ENCODE measurements around the gene SPINT2. TPM values are rescaled to one million over a fixed set of nuclear protein-coding genes. Genes with fewer than 3 reads are reported as not detected.
A peak's percentile ranks its signal among the peaks of the same experiment; 100 is the strongest.

Gene SPINT2
- total and polyA plus RNA-seq, 2 of the 13 experiments (the other 11 are each of a cell fraction or from before 2014, with no cell fraction given): 0.31 to 0.77 TPM

DNA sequence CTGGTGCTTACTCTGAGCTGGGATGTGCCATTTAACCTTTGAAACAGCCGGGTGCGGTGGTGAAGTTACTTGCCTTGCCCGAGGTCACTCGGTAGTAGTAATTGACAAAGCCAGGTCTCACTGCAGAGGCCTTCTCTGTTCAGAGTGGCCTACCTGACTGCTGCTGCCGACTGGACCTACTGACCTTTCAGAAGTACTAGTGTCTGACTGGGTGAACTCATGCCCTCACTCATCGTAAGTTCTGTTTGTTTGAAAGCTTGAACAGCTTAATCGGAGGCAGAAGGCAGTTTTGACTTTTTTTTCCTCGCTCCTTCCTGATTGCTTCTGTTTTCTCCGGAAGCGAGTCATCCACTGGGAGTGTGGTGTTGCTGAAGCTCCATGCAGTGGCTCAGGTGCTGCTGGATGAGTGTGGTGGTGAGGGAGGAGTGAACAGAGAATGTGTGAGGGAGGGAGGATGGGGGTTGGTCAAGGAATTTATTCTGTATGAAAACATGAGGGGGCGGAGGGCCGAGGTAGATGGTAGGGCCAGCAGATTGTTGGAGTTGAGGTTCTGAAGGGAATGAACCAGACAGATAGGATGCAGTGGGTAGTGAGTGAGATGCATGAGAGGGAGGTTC, 2.7 kb downstream of the SPINT2 start (continued):
- TF ChIP-seq TFE3 (CRISPR knock-in tag; IDR thresholded peaks at IDR 0.05) (no peak), CBX2 (IDR thresholded peaks at IDR 0.05; ENCODE audit: low read depth, low read length) (no peak), CBX2 (CRISPR knock-in tag; IDR thresholded peaks at IDR 0.05; ENCODE audit: low read depth) (no peak), ZNF44 (CRISPR knock-in tag; IDR thresholded peaks at IDR 0.05) (no peak), FOSL2 (CRISPR knock-in tag; IDR thresholded peaks at IDR 0.05) (0 out of 2 replicates have a peak, but pooled peaks have one; percentile 33), NFKB2 (CRISPR knock-in tag; IDR thresholded peaks at IDR 0.05; ENCODE audit: borderline replicate concordance) (no peak), ZNF124 (CRISPR knock-in tag; IDR thresholded peaks at IDR 0.05) (no peak), YEATS2 (CRISPR knock-in tag; IDR thresholded peaks at IDR 0.05; ENCODE audit: borderline replicate concordance) (0 out of 2 replicates have a peak, but pooled peaks have one; percentile 24), ZNF766 (CRISPR knock-in tag; IDR thresholded peaks at IDR 0.05; ENCODE audit: borderline replicate concordance) (no peak), CSRNP2 (CRISPR knock-in tag; conservative IDR thresholded peaks at IDR 0.05; ENCODE audit: low read depth) (no peak), ARID2 (CRISPR knock-in tag; IDR thresholded peaks at IDR 0.05; ENCODE audit: borderline replicate concordance) (no peak), HMGA1 (CRISPR knock-in tag; conservative IDR thresholded peaks at IDR 0.05) (no peak), HES4 (CRISPR knock-in tag; IDR thresholded peaks at IDR 0.05; ENCODE audit: borderline replicate concordance) (no peak), ZNF282 (IDR thresholded peaks at IDR 0.05; ENCODE audit: partially characterized antibody) (no peak), ZNF207 (IDR thresholded peaks at IDR 0.05; ENCODE audit: borderline replicate concordance) (no peak), ZNF792 (CRISPR knock-in tag; IDR thresholded peaks at IDR 0.05) (no peak)
- TF ChIP-seq, protein P1, sequence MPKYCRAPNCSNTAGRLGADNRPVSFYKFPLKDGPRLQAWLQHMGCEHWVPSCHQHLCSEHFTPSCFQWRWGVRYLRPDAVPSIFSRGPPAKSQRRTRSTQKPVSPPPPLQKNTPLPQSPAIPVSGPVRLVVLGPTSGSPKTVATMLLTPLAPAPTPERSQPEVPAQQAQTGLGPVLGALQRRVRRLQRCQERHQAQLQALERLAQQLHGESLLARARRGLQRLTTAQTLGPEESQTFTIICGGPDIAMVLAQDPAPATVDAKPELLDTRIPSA (CRISPR knock-in tag; IDR thresholded peaks at IDR 0.05; ENCODE audit: borderline replicate concordance): no peak
- TF ChIP-seq, protein P2, sequence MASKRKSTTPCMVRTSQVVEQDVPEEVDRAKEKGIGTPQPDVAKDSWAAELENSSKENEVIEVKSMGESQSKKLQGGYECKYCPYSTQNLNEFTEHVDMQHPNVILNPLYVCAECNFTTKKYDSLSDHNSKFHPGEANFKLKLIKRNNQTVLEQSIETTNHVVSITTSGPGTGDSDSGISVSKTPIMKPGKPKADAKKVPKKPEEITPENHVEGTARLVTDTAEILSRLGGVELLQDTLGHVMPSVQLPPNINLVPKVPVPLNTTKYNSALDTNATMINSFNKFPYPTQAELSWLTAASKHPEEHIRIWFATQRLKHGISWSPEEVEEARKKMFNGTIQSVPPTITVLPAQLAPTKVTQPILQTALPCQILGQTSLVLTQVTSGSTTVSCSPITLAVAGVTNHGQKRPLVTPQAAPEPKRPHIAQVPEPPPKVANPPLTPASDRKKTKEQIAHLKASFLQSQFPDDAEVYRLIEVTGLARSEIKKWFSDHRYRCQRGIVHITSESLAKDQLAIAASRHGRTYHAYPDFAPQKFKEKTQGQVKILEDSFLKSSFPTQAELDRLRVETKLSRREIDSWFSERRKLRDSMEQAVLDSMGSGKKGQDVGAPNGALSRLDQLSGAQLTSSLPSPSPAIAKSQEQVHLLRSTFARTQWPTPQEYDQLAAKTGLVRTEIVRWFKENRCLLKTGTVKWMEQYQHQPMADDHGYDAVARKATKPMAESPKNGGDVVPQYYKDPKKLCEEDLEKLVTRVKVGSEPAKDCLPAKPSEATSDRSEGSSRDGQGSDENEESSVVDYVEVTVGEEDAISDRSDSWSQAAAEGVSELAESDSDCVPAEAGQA (IDR thresholded peaks at IDR 0.05; ENCODE audit: low read depth): no peak
- TF ChIP-seq, protein P2 (CRISPR knock-in tag; IDR thresholded peaks at IDR 0.05; ENCODE audit: borderline replicate concordance): no peak
- TF ChIP-seq, protein P3, sequence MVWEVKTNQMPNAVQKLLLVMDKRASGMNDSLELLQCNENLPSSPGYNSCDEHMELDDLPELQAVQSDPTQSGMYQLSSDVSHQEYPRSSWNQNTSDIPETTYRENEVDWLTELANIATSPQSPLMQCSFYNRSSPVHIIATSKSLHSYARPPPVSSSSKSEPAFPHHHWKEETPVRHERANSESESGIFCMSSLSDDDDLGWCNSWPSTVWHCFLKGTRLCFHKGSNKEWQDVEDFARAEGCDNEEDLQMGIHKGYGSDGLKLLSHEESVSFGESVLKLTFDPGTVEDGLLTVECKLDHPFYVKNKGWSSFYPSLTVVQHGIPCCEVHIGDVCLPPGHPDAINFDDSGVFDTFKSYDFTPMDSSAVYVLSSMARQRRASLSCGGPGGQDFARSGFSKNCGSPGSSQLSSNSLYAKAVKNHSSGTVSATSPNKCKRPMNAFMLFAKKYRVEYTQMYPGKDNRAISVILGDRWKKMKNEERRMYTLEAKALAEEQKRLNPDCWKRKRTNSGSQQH (CRISPR knock-in tag; IDR thresholded peaks at IDR 0.05; ENCODE audit: low read depth): no peak
